ENCODE results near the gene SFRP5.

Gene SFRP5

DNA sequence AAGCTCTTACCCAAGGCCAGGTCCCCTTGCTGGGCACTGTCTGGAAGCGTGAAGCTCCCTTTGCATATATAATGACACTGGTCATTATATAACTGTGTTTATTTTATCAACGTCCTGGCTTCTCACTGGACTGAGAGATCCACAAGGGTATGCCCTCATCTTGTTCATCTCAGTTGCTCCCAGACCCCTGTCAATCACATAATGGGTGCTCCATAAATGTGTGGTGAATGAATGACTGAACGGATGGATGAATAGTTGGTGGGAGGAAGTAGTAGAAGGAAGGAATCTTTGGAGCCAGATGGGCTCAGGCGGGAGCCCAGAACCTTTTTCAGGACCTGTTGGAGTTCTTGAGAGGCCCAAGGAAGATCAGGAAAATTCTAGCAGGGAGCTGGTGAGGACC, 7.7 kb upstream of the SFRP5 start:
- DNase-seq (ENCODE audit: low spot score), result no peak
- no peak overlapping the region for H3K4me3 ChIP-seq (ENCODE audit: severe bottlenecking)
- no peak for TF ChIP-seq CTCF (IDR thresholded peaks at IDR 0.05; ENCODE audit: poor library complexity, severe bottlenecking)
- no peaks in the 10 kb centered on the region for H3K27me3 ChIP-seq (ENCODE audit: insufficient read depth, poor library complexity, severe bottlenecking)
- no peak overlapping the region for H3K27ac ChIP-seq (ENCODE audit: poor library complexity, severe bottlenecking)
- H3K4me1 ChIP-seq (ENCODE audit: insufficient read depth, poor library complexity, severe bottlenecking), result no peaks in the 10 kb centered on the region
- no peaks in the 10 kb centered on the region for H3K36me3 ChIP-seq (ENCODE audit: low read depth)
- no peaks in the 10 kb centered on the region for H3K9me3 ChIP-seq (ENCODE audit: severe bottlenecking)
- ATAC-seq (ENCODE audit: low read depth), result no peak

- Histone ChIP-seq H3K4me1 (ENCODE audit: insufficient read depth, poor library complexity, severe bottlenecking) (no peaks in the 10 kb centered on the region), H3K4me3 (ENCODE audit: severe bottlenecking) (no peak overlapping the region), H3K27ac (ENCODE audit: poor library complexity, severe bottlenecking) (no peak overlapping the region), H3K27me3 (ENCODE audit: insufficient read depth, poor library complexity, severe bottlenecking) (peaks cover 4% of the 10 kb centered on the region), H3K36me3 (ENCODE audit: low read depth) (no peaks in the 10 kb centered on the region), H3K9me3 (ENCODE audit: severe bottlenecking) (no peaks in the 10 kb centered on the region)
- no peak for TF ChIP-seq CTCF (IDR thresholded peaks at IDR 0.05; ENCODE audit: poor library complexity, severe bottlenecking)
- no peak for DNase-seq (ENCODE audit: low spot score)
- ATAC-seq (ENCODE audit: low read depth), result no peak
Observed at GRCh38 chr10:97778452-97779302, 6.9 kb upstream of the SFRP5 start.

DNA sequence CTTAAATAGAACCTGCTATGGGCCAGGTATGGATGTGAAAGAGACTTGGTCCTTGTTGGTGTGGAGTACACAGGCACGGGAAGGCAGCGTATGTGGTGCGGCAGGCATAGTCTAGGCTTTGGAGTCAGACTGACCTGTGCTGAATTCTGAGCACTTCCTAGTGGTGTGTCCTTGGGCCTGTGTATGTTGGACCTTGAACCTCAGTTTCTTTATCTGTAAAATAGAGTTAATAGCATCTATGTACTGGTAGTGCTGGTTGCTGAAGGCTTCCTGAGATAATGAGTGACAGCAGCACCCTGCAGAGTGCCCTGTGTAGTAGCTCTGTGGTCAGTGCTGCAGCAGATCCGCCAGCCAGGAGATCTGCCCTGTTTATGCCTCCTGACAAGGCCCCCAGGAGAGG, 5.3 kb upstream of the SFRP5 start:
- TF ChIP-seq CTCF (IDR thresholded peaks at IDR 0.05; ENCODE audit: poor library complexity, severe bottlenecking), result no peak
- no peak for DNase-seq (ENCODE audit: low spot score)
- Histone ChIP-seq H3K27me3 (ENCODE audit: insufficient read depth, poor library complexity, severe bottlenecking) (peaks cover 18% of the 10 kb centered on the region), H3K4me1 (ENCODE audit: insufficient read depth, poor library complexity, severe bottlenecking) (no peaks in the 10 kb centered on the region), H3K9me3 (ENCODE audit: severe bottlenecking) (no peaks in the 10 kb centered on the region), H3K36me3 (ENCODE audit: low read depth) (no peaks in the 10 kb centered on the region), H3K4me3 (ENCODE audit: severe bottlenecking) (no peak overlapping the region), H3K27ac (ENCODE audit: poor library complexity, severe bottlenecking) (no peak overlapping the region)
- ATAC-seq (ENCODE audit: low read depth), result no peak

DNA sequence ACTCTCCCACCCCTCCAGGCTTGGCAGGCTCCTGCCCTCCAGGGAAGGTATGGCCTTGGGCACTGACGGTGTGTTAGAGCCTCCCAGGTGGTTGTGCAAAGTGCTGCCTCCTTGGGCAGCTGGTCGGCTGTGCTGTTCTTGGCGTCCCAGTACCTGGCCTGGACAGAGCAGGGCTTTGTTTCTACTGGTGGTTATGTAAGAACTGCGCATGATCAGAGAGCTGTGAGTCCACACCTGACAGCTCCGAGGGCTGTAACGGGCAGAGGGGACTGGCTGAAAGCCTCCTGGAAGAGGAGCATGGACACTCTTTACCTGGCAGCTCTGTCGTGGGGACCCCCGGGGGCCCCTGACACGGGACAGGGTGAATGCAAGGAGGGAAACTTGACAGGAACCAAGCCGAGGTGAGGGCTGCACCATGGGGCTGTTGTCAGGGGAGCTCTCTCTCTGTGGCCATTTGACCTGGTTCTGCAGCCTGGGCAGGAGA, 3.1 kb upstream of the SFRP5 start:
- TF ChIP-seq CTCF (IDR thresholded peaks at IDR 0.05; ENCODE audit: poor library complexity, severe bottlenecking), result no peak
- H3K4me1 ChIP-seq (ENCODE audit: insufficient read depth, poor library complexity, severe bottlenecking), result no peaks in the 10 kb centered on the region
- no peak overlapping the region for H3K27ac ChIP-seq (ENCODE audit: poor library complexity, severe bottlenecking)
- DNase-seq (ENCODE audit: low spot score), result no peak
- H3K9me3 ChIP-seq (ENCODE audit: severe bottlenecking), result no peaks in the 10 kb centered on the region
- H3K36me3 ChIP-seq (ENCODE audit: low read depth), result no peaks in the 10 kb centered on the region
- H3K27me3 ChIP-seq (ENCODE audit: insufficient read depth, poor library complexity, severe bottlenecking), result peaks cover 38% of the 10 kb centered on the region
- peak; percentile 10; the same call in 1 of the 3 replicates for ATAC-seq (ENCODE audit: low read depth)
- no peak overlapping the region for H3K4me3 ChIP-seq (ENCODE audit: severe bottlenecking)

- no peak overlapping the region for H3K27ac ChIP-seq (ENCODE audit: poor library complexity, severe bottlenecking)
- peaks cover 45% of the 10 kb centered on the region for H3K27me3 ChIP-seq (ENCODE audit: insufficient read depth, poor library complexity, severe bottlenecking)
- no peak for DNase-seq (ENCODE audit: low spot score)
- no peak overlapping the region for H3K4me3 ChIP-seq (ENCODE audit: severe bottlenecking)
- H3K36me3 ChIP-seq (ENCODE audit: low read depth), result no peaks in the 10 kb centered on the region
- ATAC-seq (ENCODE audit: low read depth), result no peak
- no peak for TF ChIP-seq CTCF (IDR thresholded peaks at IDR 0.05; ENCODE audit: poor library complexity, severe bottlenecking)
- no peaks in the 10 kb centered on the region for H3K9me3 ChIP-seq (ENCODE audit: severe bottlenecking)
- no peaks in the 10 kb centered on the region for H3K4me1 ChIP-seq (ENCODE audit: insufficient read depth, poor library complexity, severe bottlenecking)
Observed at GRCh38 chr10:97773096-97773495, 1.3 kb upstream of the SFRP5 start.

All from RWPE2 (cell line).